Hematopoietic multipotent progenitor cell treated with erythropoietin and hydrocortisone succinate and interleukin-3 and kit ligand, for 15 days (in vitro differentiated cells): Measurements from ENCODE around the gene RICTOR.
"Not testable (repeated sequence)": the region's sequence is repeated elsewhere in the genome, so short reads cannot be mapped to it uniquely, and the experiment has no call there.

Experiments used
- DNase-seq: peaks from one replicate; pipeline ENCODE4 v3.0.0-alpha.2; 2015; ENCODE audit warnings: low spot score

The RICTOR gene

DNA sequence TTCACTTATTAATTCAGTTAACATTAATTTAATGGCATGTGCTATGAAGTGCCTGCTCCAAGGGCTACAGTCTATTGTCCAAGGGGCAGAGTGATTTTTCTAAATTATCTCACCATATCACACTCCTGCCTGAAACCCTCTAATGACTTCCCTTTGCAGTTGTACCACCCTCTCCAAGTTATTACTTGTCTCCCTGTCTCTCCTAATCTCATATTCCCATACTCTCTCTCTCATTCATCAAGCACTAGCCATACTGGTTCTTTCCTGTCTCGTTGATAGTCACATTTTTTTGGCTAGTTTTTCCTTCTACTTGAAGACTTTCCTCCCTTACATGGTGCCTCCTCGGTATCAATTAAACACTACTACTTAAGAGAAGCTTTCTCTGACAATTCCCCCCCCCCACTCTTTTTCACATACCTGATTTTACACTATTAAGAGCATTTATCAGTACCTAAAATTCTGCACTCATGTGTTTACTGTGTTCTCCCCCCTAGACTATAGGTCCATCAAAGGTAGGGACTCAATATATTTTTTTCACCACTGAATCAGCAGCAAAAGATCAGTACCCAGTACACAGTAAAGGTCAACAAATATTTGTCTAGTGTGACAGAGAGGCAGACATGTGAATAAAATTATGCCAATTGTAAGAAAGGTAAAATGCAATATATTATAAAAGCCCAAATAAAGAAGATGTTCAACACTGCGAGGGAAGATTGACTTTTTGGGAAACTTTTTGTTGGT lies 19.0 kb downstream of the RICTOR start:
- DNase-seq: no peak

DNA sequence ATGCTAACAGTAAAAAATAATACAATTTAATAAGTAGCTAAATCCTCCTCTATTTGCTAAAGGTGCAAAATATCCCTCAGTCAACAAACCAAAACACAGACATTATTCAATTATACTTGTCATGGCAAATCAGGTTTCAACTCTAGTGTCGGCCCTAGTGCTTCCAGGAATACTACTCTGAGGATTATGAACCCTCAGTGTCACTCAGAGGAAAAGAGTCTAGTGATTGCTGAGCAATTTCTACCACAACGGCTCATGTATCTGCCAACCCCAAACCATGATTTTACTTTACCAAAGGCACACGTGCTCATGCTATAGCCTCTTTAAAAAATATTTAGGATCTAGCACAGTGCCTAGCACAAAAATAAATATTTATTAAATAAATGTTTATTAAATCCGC lies 21.0 kb downstream of the RICTOR start:
- no peak for DNase-seq

DNA sequence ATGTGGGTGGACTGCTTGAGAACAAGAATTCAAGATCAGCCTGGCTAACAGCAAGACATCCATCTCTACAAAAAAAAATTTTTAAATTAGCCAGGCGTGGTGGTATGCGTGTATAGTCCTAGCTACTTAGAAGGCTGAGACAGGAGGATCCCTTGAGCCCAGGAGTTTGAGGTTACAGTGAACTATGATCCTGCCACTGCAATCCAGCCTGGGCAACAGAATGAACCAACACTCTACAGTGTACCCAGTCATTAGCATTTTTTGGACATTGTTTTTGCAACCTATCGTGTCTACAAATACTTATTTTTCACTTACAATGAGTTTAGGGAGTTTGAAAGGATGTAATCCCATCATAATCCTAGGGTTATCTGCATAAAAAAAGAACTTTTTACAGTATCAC lies 22.1 kb downstream of the RICTOR start:
- DNase-seq: no peak

DNA sequence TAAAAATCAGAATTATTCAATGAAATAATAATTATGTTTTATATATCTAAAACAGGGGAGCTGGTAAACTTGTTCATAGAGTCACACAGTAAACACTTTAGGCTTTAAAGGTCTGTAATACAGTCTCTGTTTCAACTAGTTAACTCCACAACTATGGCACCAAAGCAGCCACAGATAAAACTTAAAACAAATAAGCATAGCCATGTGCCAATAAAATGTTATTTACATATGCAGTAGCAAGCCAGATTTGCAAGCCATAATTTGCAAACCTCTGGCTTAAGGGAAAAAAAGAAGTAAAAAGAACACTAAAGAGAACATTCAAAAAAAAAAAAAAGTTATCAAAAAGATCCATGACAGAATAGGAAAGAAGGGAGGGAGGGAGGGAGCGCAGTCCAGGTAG lies 24.9 kb downstream of the RICTOR start:
- no peak for DNase-seq

DNA sequence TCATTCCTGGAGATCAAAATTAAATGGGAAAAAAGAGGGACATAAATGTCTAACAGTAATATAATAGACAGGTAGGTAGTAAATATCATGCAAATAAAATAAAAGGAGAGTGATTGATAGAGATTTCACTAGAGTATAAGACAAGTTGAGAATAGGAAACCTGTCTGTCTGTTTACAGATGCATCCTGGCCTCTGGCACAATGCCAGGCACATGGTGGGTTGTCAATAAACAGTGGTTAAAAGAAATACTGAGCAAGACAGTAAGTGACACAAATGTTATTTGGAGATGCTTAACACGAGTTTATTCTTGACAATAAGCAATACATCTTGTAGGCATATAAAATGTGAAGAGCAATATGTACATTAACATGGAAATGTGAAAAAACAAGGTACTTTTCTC lies 33.3 kb downstream of the RICTOR start:
- DNase-seq: no peak

DNA sequence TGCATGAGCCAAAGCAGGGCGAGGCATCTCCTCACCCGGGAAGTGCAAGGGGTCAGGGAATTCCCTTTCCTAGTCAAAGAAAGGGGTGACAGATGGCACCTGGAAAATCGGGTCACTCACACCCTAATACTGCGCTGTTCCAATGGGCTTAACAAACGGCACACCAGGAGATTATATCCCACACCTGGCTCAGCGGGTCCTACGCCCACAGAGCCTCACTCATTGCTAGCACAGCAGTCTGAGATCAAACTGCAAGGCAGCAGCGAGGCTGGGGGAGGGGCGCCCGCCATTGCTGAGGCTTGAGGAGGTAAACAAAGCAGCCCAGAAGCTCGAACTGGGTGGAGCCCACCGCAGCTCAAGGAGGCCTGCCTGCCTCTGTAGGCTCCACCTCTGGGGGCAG lies 39.7 kb downstream of the RICTOR start:
- DNase-seq: not testable (repeated sequence)

DNA sequence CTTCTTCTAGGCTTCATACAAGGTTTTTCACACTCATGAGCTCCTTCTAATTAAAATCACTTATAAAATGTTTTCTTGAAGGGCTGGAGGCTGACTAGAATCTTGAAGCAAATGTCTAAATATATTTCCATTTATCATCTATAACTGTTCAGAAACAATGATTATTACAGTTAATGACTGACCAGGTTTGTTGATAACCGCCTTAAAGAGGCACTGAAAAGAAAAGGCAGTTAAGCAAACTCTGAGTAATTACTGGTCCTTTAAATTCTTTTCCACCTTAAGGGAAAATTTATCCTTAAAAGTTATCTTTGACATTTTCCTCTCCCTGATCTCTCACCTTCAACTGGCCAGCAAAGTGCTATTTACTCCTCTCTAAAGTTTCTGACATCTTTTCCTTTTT lies 43.2 kb downstream of the RICTOR start:
- DNase-seq: no peak

DNA sequence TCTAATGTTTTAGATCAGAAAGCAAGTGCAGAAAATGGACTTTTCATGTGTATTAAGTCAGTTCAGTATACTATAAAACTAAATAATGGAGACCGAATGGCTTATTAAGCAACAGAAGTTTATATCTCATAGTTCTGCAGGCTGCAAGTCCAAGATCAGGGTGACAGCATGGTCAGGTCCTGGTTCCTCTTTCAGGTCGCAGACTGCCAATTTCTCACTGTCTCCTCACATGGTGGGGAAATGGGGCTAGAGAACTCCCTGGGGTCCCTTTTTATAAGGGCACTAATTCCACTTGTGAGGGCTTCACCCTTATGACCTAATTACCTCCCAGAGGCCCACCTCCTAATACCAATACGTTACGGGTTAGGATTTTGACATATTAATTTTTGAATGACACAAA lies 48.7 kb downstream of the RICTOR start:
- DNase-seq: no peak

DNA sequence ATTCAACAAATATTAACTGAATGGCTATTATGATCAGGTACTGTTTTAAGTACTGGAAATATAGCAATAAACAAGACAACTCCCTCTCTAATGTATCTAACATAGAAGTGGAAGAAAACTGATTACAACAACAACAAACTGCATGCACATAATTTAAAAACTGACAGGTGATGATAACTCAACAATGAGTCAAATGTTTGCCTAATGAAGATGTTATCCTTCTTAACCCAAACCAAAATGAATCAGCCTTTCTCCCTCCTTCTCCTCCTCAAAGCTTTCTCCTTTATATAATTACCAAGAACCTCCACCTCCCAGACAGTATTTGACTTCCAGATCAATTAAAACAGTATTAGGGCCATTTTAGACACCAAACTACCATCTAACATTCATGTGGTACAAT lies 49.3 kb downstream of the RICTOR start:
- no peak for DNase-seq

DNA sequence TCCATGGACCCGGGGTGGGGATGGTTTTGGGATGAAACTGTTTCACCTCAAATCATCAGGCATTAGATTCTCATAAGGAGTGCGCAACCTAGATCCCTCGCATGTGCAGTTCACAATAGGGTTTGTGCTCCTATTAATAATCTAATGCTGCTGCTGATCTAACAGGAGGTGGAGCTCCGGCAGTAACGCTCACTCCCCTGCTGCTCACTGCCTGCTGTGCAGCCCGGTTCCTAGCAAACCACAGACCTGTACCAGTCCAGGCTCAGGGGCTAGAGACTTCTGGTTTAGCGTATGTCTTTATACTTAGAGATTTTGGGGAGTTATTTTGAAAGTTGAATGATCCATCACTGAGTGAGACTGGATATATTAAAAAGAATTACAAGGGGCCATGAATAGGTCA lies 50.2 kb downstream of the RICTOR start:
- DNase-seq: no peak

DNA sequence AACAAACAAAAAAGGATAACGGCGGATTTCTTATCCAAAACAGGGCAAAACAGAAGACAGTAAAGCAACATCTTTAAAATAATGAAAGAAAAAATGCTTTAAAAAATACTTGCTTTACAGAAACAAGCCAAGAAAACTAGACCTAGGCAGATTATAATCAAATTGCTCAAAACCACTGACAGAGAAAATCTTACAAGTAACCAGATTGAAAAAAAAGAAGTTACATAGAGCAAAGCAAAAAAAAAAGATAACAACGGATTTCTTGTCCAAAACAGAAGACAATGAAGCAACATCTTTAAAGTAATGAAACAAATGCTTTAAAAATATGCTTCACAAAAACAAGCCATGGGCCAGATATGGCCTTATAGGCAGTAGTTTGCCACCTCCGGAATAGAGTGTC lies 51.1 kb downstream of the RICTOR start:
- no peak for DNase-seq

DNA sequence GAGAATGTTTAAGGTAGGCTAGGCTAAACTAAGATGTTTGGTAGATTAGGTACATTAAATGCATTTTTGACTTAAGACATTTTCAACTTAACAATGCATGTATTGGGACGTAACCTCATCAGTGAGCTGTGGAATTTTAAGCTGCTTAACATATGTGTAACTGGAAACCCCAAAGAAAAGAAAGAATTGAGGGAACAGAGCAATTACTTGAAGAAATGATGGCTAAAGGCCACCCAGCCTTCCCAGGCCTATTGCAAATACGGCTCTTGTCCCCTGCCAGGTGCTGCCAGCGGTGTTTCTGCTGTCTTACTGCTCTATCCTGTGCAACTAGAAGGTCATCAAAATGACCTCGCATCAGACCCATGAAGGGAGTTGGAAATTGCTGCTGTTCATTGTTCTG lies 52.0 kb downstream of the RICTOR start:
- DNase-seq: no peak

DNA sequence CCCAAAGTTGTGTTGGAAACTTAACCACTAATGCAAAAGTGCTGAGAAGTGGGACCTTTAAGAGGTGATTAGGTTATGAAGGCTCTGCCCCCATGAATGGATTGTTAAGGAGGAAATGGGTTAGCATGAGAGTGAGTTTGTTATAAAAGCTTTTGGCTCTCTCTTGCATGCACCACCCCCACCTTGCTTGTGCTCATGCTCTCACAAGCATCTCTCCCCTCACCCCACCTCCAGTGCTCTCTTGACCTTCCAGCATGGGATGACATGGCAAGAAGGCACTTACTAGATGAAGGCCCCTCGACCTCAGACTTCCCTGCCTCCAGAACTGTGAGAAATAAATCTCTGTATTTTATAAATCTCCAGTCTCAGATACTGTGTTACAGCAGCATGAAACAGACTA lies 52.8 kb downstream of the RICTOR start:
- DNase-seq: no peak

DNA sequence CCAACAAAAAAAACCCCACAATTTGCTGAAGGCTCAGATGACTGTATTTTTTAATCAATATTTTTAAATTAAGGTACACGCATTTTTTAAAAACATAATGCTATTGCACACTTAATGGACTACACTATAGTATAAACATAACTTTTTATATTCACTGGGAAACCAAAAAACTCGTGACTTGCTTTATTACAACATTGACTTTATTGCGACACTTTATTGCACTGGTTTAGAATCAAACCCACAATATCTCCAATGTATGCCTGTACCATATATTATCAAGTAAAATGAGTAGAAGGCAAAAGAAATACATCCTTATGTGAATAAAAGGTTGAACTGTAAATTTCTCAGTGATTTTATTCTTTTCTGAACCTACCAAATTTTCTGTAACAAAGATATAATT lies 53.7 kb downstream of the RICTOR start:
- DNase-seq: no peak

DNA sequence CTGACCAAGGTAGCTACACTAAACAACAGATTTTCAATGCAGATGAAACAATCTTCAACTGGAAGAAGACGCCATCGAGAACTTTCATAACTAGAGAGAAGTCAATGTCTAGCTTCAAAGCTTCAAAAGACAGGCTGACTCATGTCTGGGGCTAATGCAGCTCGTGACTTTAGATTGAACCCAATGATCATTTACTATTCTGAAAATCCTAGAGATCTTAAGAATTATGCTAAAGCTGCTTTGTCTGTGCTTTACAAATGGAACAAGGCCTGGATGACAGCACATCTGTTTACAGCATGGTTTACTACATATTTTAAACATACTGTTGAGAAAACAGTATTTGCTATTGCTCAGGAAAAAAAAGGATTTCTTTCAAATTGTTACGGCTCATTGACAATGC lies 54.9 kb downstream of the RICTOR start:
- no peak for DNase-seq

DNA sequence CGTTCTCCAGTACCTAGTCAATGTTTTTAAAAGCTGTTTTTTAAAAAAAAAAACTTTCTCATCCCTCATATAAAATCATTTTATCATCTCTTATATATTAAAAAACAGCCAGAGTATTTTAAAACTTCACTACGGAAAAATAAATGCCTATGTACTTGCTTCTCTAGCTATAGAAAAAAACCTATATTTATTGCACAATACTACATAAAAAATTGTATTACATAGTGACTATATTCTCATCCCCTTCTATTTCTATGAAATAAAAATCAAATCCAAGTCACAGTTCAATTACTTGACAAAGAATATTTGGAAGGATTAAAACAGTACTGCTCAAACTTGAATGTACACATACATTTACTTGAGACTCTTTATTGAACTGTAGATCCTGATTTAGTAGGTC lies 56.7 kb downstream of the RICTOR start:
- DNase-seq: no peak

DNA sequence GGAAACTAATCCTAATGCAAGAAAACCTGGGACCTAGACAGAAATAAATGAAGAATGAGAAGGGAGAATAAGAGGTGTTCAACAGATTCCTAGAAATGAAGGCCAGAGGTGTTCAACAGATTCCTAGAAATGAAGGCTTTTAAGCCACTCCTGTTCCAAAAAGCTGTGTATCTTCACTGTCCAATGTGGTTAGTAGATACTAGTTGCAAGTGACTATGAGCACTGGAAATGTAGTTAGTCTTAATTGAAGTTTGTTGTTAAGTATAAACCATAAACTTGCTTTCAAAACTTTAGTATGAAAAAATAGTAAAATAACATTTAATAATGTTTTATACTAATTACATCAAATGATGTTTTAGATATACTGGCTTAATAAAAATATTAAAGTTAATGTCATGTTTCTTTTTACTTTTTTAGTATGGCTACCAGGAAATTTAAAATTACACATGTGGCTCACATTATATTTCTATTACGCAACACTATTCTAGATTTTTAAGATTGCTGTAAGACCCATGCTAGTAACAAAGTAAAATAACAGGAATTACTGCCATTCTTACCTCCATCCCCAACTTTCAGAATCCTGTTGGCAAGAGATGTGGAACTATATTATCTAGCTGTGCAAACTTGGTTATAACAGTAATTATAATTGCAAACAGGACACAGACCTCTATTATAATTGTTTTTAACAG lies 57.5 kb downstream of the RICTOR start:
- DNase-seq: no peak

DNA sequence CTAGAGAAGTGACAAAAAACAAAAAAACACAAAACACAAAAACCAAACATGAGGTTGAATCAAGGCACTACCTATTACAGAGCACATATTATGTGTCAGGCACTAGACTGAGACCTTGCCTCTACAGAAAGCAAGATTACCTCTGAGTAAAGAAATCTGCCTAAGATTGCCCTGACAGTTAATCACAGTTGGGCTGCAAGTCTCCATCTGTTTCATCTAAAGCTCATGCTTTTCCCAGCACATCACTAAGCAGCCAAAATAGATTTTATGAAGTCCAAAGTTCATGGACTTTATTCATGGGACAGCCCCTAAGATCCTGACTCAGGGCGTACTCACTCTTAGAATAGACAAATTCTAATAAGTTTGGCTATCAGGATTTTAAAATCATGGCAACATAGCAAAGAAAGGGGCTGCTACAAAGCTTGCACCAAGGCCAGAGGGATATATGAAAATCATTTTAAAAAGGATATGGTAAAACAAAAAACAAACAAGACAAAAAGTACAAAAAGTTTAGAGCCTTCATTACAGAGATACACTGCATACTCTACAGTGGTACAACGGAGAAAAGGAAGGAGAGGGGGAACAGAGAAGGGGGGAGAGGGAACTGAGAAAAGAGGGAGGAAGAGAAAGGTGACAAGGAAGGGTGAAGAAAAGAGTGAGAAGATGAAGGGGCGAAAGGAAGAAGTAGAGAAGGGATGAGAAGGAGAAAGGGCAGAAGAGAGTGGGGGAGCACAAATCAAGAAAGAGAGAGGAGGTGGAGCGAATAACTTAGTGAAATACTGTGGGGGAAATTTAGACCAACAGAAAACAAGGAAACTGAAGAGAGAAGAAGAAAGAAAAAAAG lies 58.2 kb downstream of the RICTOR start:
- no peak for DNase-seq

DNA sequence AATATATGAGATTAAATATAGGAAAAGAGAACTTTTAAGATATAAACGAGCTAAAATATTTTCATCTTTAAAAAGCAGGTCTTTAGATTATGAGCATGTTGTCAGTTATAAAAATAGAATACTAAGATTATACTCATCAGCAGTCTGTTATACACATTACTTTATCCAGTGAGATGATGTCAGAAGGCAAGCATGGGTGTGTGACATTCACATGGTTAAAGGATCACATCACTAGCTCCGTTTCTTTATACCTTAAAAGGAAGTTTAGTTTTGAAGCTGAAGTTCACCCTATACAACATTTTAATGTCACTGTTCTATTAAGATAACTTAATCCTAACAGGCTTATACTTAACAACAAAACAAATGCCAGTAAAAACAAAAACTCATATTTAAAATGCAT lies 59.6 kb downstream of the RICTOR start:
- no peak for DNase-seq

DNA sequence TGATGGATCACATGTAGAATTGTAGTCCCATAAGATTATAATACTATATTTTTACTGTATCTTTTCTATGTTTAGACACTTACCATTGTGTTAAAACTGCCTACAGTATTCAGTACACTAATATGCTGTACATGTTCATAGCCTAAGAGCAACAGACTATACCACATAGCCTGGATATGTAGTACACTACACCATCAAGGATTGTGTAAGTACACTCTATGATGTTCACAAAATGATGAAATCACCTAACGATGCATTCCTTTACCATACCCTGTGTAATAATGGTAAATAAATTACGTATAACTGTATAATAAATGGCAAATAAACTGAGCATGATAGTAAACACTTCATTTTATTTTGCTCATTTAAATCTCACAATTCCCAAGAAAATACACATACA lies 60.3 kb downstream of the RICTOR start:
- DNase-seq: no peak

DNA sequence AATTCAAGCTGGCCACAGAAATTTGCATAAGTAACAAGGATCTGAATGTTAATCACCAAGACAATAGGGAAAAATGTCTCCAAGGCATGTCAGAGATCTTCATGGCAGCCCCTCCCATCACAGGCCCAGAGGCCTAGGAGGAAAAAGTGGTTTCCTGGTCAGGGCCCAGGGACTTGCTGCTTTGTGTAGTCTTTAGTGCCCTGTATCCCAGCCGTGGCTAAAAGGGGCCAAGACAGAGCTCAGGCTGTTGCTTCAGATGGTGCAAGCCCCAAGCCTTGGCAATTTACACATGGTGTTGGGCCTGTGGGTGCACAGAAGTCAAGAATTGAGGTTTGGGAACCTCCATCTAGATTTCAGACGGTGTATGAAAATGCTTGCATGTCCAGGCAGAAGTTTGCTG lies 63.2 kb downstream of the RICTOR start:
- not testable (repeated sequence) for DNase-seq

DNA sequence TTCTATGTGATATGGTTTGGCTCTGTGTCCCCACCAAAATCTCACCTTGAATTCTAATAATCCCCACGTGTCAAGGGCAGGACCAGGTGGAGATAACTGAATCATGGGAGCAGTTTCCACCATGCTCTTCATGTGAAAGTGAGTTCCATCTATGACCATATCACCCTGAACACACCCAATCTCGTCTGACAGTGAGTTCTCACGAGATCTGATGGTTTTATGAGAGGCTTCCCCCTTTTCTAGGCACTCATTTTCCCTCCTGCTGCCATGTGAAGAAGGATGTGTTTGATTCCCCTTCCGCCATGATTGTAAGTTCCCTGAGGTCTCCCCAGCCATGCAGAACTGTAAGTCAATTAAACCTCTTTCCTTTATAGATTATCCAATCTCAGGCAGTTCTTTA lies 64.2 kb downstream of the RICTOR start:
- no peak for DNase-seq

DNA sequence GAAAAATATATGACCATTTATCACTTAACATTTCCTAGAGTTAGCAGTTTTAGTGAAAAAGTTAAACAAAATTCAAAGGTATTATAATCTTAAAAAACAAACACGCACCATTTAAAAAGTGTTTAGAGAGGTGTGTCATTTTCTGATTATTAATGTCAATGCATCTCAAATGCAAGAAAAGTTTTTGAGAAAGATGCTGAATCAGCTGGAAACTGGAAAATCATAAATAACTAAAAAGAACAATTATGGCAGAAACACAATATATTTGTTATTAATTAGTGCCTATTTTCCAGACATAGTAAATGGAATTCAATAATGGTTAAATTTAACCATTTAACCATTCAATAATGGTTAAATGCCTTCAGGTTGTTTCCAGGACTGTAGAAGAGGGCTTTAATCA lies 64.9 kb downstream of the RICTOR start:
- no peak for DNase-seq
